Lung microvascular endothelial cell (primary cell): ENCODE data around the gene ADAMTS15. TPM values are rescaled to one million over a fixed set of nuclear protein-coding genes. Genes with fewer than 3 reads are reported as not detected.

ENCODE experiments used
- DNase-seq, 2 donors: peaks; one replicate each; pipeline versions ENCODE4 v3.0.0 to v3.0.0-alpha.2; 2010; ENCODE audit warnings: low read depth in 2 of 2
- total RNA-seq: library from RNA; depleted of rRNA; stranded (reverse); fragments of >200 nt; gene quantifications from 2 replicates; pipeline ENCODE4 v1.2.1, GENCODE V29; 2014

Gene ADAMTS15, protein sequence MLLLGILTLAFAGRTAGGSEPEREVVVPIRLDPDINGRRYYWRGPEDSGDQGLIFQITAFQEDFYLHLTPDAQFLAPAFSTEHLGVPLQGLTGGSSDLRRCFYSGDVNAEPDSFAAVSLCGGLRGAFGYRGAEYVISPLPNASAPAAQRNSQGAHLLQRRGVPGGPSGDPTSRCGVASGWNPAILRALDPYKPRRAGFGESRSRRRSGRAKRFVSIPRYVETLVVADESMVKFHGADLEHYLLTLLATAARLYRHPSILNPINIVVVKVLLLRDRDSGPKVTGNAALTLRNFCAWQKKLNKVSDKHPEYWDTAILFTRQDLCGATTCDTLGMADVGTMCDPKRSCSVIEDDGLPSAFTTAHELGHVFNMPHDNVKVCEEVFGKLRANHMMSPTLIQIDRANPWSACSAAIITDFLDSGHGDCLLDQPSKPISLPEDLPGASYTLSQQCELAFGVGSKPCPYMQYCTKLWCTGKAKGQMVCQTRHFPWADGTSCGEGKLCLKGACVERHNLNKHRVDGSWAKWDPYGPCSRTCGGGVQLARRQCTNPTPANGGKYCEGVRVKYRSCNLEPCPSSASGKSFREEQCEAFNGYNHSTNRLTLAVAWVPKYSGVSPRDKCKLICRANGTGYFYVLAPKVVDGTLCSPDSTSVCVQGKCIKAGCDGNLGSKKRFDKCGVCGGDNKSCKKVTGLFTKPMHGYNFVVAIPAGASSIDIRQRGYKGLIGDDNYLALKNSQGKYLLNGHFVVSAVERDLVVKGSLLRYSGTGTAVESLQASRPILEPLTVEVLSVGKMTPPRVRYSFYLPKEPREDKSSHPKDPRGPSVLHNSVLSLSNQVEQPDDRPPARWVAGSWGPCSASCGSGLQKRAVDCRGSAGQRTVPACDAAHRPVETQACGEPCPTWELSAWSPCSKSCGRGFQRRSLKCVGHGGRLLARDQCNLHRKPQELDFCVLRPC
- 2.6 and 4.0 TPM in 2 replicates for total RNA-seq

GRCh38 chr11:130448416-130449309, at the start of gene ADAMTS15:
Gene ADAMTS15 (plus strand): TSS chr11:130448645. CDS start chr11:130448974, 329 bp downstream.
- peak; percentile 33 to 48 for DNase-seq

- no peak for DNase-seq
Measured at GRCh38 chr11:130399196-130399595, 49.2 kb upstream of the ADAMTS15 start.

GRCh38 chr11:130400781-130401483, 47.5 kb upstream of the ADAMTS15 start:
- DNase-seq, result no peak

GRCh38 chr11:130402570-130402969, 45.9 kb upstream of the ADAMTS15 start:
- no peak for DNase-seq

DNA sequence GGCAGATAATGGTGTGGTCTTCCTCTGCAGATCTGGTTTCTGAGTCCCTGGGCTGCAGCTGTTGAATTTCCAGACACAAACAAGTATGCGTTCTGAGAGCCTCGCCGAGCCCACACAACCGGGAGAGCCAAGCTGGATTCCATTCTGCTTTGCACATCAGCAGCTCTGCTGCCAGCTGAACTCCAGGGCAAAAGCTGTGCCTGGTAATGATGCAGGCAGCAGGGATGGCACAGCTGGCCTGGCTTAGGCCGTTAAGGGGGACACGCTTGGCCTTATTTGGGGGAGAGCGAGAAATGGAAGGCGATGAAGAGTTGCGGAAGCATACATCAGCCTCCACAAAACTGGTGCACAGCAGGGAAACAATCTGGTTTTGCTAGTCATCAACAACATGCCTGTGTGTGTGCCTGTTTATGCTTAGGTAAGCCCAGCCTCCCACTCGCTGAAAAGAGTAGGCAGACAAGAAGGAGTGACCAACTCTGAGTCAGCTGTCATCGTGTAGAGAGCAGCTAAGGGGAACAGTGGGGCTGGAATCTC, 45.1 kb upstream of the ADAMTS15 start:
- DNase-seq, result no peak

- no peak for DNase-seq
Measured at GRCh38 chr11:130403967-130404366, 44.5 kb upstream of the ADAMTS15 start.

DNA sequence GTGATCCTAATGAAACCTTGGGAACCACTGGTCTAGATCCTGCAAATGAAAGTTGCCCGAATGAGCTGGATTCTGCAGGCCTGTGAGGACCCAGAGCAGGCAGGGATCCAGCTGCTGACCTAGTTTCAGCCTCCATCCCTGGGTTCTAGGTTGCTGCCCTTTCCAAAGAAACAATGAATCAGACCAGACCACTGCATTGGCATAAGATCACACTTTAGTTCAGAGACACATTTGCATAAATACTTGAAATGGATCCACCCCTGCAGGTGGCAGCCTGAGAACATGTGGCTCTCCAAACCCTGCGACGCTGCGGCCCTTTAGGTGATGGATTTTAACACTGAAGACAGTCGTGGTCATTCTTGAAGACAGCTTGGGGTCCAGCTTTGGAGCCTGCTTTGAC, 43.7 kb upstream of the ADAMTS15 start:
- DNase-seq, result no peak

GRCh38 chr11:130405428-130405827, 43.0 kb upstream of the ADAMTS15 start:
- no peak for DNase-seq

DNA sequence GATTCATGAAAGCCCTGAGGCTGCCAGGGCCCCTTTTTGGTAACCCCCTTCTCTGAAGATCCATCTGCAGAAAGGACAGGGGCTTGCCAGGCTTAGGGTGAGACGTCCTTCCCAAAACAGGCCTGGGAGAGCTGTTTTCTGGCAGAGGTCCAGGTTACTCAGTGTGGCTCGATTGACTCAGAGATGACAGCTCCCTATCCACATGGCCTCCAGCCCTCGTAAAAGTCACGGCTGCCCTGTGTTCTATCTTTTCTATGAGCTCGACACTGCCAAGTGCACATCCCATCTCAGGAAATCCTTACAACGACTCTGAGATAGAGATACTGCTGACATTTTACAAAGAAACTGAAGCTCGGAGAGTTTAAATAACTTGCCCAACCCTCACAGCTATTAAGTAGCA, 40.5 kb upstream of the ADAMTS15 start:
- peak; percentile 3 to 30 for DNase-seq

GRCh38 chr11:130408401-130408890, 40.0 kb upstream of the ADAMTS15 start:
- no peak for DNase-seq

- no peak for DNase-seq
Measured at GRCh38 chr11:130408901-130409300, 39.5 kb upstream of the ADAMTS15 start.

GRCh38 chr11:130409594-130410388, 38.7 kb upstream of the ADAMTS15 start:
- no peak for DNase-seq

GRCh38 chr11:130411223-130411622, 37.2 kb upstream of the ADAMTS15 start:
- DNase-seq, result no peak

- no peak for DNase-seq
Measured at GRCh38 chr11:130413405-130414106, 34.9 kb upstream of the ADAMTS15 start.

GRCh38 chr11:130414107-130415080, 34.1 kb upstream of the ADAMTS15 start:
- no peak for DNase-seq

- DNase-seq, result no peak
Measured at GRCh38 chr11:130415731-130416529, 32.5 kb upstream of the ADAMTS15 start.

DNA sequence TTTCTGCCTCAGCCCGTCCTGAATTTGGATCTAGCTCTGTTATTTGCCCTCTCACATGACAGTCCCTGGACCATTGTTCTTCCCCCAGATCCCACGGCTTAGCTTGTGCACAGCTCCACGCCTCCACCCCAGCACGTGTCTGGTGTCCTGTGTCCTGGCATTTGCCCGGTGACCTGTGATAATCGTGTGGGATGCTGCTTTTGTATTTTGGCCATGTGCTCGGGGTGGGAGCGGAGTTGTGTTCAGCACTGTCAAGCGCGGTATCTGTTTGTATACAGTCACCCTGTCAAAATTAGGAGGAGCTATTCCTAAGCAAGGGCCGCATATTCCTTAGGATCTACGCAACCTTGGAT, 31.9 kb upstream of the ADAMTS15 start:
- DNase-seq, result no peak
